ENCODE measurements around the gene VEGFD.

VEGFD gene

DNA sequence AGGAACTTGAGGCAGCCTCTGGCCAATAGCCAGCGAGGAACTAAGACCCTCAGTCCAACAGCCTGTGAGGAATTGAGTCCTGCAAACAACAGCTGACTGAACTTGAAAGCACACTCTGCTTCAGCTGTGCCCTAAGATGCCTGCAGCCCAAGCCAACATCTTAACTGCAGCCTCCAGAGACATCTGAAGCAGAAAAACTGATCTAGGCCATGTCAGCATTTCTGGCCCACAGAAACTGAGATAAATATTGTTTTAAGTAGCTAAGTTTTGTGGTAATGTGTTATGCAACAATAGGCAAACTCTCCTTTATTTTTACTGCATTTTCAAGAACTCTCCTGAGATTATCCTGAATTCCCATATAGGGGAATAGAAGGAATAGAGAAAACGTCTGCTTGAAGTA lies 24.5 kb downstream of the VEGFD start:
- DNase-seq (ENCODE audit: low read depth) = no peak

DNA sequence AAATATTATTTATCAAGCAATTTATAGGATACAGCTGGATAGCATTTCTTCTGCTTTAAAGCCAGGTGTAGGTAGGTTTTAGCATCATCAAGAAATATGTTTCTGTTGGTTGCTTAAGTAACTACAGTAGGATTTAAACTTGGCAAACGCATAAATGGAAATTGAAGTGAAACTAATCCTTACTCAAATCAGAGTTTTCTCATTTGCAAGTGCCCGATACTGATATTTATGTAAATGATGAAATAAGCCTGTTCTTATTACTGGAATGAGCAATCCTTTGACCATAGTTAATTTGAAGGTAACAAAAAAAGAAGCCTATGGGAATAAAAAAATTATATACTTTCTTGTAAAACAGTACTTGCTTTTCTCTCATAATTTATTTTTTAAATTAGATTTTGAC lies 25.7 kb downstream of the VEGFD start:
- no peak for DNase-seq (ENCODE audit: low read depth)

DNA sequence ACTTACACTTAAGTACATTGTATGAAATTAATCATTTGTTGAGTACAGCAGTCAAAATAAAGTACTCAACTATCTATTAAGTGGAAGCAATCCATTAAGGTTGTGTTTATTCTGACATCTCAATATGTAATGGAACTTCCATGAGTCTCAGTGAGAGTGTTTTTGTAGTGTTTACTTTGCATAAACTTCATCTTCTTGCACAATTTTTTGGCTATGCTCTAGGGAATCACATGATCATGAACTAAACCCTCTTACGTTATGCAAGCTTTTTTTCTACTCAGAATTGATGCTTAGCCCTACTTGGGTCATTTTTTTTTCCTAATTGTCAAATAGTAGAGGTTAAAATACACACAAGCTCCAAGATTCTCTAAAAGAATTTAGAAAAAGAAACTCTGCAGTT lies 27.8 kb downstream of the VEGFD start:
- no peak for DNase-seq (ENCODE audit: low read depth)

DNA sequence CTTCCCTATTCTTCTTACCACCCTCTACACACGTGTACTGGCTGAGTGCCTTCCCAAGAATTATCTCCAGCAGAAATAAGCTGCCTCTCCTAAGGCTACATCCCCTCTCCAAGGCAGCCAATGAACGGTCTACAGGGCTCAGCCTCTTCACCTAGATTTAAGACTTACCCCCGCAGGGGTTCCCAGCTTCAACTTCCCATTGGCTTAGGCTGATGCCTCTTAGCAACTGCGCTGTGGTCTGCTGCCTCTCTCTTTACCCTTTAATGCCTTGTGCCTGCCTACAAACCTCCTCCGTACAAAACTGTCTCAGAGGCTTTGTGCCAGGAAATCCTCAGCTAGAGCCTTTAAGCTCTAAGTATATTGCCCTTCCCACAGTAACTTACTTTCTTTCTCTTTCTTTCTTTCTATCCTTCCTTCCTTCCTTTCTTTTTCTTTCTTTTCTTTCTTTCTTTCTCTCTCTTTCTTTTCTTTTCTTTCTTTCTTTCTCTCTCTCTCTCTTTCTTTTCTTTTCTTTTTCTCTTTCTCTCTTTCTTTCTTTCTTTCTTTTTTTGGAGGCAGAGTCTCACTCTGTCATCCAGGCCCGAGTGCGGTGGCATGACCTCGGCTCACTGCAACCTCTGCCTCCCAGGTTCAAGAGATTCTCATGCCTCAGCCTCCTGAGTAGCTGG lies 33.8 kb downstream of the VEGFD start:
- DNase-seq (ENCODE audit: low read depth) = no peak

- no peak for DNase-seq (ENCODE audit: low read depth)
Observed at GRCh38 chrX:15349046-15349445, 35.2 kb downstream of the VEGFD start.

DNA sequence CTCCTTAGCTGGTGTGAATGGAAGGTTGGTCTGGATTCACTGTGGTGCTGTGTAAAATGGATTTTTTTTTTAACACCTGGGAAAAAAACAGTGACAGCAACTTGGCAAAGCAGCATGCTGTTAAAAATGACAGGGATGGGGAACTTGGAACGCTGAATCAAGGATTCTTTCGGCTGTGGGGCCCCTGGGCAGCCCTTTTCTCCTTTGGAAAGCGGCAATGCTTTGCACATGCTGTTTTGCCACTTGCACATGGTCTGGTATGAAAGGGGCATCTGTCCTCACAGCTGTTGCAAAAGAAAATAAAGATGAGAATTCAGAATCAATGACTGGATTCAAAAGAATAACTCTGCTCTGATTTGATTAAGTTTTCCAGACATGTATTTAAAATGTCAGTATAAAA lies 38.2 kb downstream of the VEGFD start:
- no peak for DNase-seq (ENCODE audit: low read depth)

- no peak for DNase-seq (ENCODE audit: low read depth)
Observed at GRCh38 chrX:15344106-15344505, 40.1 kb downstream of the VEGFD start.

- DNase-seq (ENCODE audit: low read depth) = no peak
Observed at GRCh38 chrX:15343075-15343476, 41.1 kb downstream of the VEGFD start.

DNA sequence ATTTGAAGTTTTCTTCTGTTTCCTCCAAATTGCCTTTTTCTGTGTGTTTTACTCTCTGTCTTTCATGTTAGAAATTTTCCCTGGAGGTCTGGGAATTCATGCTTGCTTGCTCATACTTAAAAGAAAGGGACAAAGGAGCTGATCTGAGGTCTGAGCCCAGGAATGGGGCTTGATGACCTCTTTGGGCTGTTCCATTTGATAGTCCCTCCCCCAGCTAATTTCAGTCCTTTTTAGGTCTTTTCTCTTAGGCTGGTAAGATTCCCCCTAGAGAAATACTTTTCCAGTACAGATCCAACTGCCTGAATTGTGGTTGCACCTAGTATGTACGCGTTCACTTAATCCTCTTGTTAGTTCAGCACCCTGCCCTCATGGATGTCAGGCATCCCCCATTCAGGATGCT lies 43.3 kb downstream of the VEGFD start:
- DNase-seq (ENCODE audit: low read depth) = no peak

DNA sequence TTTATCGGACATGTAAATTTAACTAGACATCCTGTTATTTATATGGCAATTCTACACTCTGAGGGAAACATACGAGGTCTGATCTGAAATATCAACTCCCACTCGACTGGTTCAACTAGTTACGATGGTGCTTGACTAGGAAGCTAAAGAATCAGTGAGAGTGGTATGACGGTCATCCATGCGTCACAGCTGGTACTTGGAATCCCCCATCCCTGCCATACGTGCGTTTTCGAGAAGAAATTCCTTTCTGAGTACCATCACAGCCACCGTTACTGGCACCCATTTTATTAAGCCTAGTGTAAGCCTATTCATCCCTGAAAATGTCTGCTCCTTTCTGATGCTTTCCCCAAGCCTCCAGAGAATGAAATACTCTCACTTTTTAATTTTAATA lies 48.2 kb downstream of the VEGFD start:
- DNase-seq (ENCODE audit: low read depth) = no peak

DNA sequence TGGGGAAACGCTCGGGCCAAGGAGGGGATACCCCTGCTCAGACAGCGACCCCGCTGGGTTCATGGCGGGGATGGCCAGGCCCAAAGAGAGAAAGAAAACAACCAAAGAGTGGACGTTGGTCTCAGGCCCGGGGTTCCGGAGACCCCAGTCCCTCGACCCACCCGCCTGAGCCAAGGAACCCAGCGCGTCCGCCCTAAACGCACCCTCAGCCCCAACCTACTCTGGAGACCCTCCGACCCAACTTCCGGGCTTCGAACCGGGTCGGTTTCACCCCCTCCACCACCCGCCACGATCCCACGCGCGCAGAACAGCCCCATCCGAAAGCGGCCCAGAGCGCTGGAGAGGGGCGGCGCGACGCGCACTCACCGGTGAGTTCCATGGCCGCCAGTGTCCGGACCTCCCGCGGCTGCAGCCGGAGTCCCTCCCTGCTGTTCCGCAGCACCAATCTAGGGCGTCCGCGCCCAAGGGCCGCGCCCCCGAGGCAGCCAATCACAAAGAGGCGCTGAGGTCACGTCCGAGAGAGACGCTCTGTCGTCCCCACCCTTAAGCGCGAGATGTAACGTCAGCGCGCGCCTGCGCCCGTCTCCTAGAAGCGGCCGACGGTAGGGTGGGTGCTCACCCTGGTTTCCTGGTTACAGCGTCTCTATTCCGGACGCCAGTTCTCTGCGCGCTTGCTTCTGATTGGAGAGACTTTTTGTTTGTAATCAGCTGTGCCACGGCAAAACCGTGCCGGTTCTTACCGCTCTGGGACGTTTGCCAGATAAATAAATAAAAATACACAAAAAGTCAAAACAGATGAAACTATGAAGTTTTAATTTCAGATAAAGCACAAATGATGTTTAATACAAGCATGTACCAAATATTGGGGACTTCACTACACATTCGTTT lies 48.8 kb downstream of the VEGFD start, which contains the start of gene PIGA:
Gene PIGA, minus strand, starts transcription at position 389 of the 888 bp plus-strand sequence. CDS start 3,593 bp downstream, outside the sequence.
- DNase-seq (ENCODE audit: low read depth) = peak; percentile 81

GRCh38 chrX:15334561-15334960 lies 49.7 kb downstream of the VEGFD start:
- no peak for DNase-seq (ENCODE audit: low read depth)

DNA sequence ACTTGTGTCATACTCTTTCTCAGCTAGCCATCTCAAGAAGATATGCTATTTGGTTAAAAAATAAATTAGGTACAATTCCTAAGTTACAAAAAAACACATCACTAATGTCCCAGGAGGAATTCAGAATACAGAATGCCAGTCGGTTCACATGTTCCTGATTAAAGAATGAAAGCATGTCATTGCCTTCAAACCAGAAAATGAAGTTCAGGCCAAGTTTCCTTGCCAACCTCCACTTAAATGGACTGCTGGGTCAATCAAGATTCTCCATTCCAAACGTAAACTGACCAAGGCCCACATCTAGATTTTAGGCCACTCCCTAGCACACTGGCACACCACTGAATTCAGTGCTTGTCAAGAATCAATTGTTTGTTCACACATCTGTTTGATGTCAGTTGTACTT lies 55.4 kb downstream of the VEGFD start:
- DNase-seq (ENCODE audit: low read depth) = no peak

DNA sequence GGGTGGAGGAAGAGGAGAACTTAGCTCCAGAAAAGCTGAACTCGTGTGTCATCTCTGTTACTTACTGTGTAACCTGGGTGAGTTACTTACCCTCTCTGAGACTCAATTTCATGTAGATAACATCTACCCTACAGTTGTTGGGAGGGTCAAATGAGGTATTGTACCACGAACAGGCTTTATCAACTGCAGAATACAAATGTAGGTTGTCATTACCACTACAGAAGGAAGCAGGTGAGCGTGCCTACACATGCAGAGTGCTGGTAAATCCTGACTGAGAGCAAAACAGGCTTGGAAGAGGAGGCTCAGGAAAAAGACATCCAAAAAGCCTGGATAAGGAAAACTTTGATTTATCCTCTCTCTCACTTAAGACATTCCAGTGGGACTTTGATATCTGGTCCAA lies 56.1 kb downstream of the VEGFD start:
- DNase-seq (ENCODE audit: low read depth) = no peak

DNA sequence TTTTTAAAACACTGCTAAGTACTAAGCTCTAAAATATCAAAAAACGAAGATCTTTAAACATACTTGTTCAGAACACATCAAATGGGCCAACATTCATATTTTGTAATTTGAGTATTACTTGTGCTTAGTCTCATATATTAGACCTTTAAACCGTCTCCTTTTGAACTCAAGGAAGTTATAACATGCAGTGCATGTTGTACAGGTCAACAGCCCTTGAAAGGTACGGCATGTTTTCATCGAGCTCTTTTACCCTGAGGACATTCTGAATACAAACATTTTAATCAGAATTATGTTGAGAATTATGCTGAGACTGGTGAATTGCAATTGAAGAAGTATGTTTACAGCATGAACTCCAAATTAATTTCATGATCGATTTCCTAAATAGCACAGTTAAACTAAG lies 61.7 kb downstream of the VEGFD start:
- DNase-seq (ENCODE audit: low read depth) = no peak

DNA sequence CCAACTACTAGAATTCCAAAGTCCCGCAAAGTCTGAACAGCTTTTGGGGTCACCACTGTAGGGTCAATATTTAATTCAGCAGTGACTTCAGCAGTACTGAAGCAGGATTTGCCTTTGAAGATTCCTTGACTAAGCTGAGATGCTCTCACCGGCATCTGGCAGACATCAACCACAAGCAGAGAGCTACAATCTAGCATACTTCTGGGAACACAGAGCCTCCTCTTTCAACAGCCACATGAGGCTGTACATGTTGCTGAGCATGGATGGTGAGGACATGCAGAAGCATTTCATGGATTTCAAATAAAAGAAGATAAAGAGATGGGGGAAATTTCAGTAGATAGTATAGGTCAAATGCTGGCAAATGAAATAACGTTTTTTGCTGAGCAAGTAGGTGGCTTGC lies 62.1 kb downstream of the VEGFD start:
- DNase-seq (ENCODE audit: low read depth) = no peak

GRCh38 chrX:15321447-15321846 lies 62.8 kb downstream of the VEGFD start:
- no peak for DNase-seq (ENCODE audit: low read depth)

- DNase-seq (ENCODE audit: low read depth) = no peak
Observed at GRCh38 chrX:15320297-15320696, 63.9 kb downstream of the VEGFD start.

DNA sequence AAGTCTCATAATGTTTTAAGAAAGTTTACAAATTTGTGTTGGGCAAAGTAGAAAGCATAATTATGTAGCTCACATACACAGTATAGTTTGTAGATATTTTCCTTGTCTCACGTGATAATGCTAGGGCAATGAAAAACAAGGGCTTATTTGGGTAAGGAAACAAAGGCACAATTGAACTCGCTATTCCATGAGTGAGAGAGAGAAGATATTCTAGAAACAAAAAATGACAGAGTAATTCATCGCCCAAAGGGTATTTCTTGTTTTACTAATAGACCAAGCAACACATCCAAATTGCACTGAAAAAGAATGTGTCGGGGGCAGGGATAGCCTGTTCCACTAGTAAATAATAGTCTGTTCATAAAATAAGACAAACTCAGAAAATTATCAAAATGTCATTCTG lies 65.1 kb downstream of the VEGFD start:
- DNase-seq (ENCODE audit: low read depth) = no peak

- no peak for DNase-seq (ENCODE audit: low read depth)
Observed at GRCh38 chrX:15315509-15315908, 68.7 kb downstream of the VEGFD start, which contains the start of gene ASB11. TSS of gene ASB11 (minus strand) at chrX:15315640. CDS start at chrX:15315605, 35 bp downstream.

GRCh38 chrX:15314472-15314871 lies 69.7 kb downstream of the VEGFD start:
- no peak for DNase-seq (ENCODE audit: low read depth)

GRCh38 chrX:15311119-15311518 lies 73.1 kb downstream of the VEGFD start:
- DNase-seq (ENCODE audit: low read depth) = no peak

GRCh38 chrX:15310117-15310516 lies 74.1 kb downstream of the VEGFD start:
- DNase-seq (ENCODE audit: low read depth) = no peak

Data from activated T-helper 1 cell treated with Interleukin-2 at 50 U/mL for 16 hours (primary cell).